GM18951 (cell line): ENCODE measurements around the gene CTNNBIP1.
"Not testable (repeated sequence)": the region's sequence is repeated elsewhere in the genome, so short reads cannot be mapped to it uniquely, and the experiment has no call there.

Experiments
- POLR2A ChIP-seq: IDR thresholded peaks from 4 replicates; pipeline ENCODE4 v1.6.1; 2011; ENCODE audit warnings: mild to moderate bottlenecking; ENCODE audit not compliant: insufficient read length, insufficient read depth; ENCODE audit errors: extremely low read depth
- in situ Hi-C: fragments of 300-500 bp; cut with MboI; formaldehyde crosslinking; loops from one replicate; pipeline ENCODE4 v1.12.0; 2022; ENCODE audit warnings: low sequenced_read_pairs, mixed read lengths, inconsistent platforms; ENCODE audit not compliant: unreplicated experiment

CTNNBIP1 gene

GRCh38 chr1:9807541-9807940, 102.5 kb downstream of the CTNNBIP1 start:
- no peak for TF ChIP-seq POLR2A
- in situ Hi-C loops: no loop called here

- in situ Hi-C loops: not testable (repeated sequence)
Observed at GRCh38 chr1:9805972-9806371, 104.1 kb downstream of the CTNNBIP1 start.

DNA sequence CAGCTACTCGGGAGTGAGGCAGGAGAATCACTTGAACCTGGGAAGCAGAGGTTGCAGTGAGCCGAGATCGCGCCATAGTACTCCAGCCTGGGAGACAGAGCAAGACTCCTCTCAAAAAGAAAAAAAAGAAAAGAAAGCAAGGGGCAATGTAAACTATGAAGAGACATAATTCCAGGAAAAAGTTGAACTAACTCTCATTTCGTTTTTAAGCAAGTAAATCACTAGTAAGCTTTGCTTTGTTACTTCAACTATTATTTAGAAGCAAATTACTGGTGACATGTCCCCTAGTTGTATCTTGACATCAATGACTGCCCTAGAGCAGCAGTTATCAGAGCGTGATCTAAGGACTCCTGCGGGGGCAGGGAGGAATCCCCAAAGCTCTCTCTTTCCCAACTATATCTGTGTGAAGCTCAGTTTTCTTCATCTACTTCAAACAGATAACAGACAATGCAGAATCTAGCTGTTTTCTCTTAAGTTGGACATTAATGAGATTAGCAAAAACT, 105.0 kb downstream of the CTNNBIP1 start:
- in situ Hi-C loops: no loop called here
- TF ChIP-seq POLR2A: no peak

DNA sequence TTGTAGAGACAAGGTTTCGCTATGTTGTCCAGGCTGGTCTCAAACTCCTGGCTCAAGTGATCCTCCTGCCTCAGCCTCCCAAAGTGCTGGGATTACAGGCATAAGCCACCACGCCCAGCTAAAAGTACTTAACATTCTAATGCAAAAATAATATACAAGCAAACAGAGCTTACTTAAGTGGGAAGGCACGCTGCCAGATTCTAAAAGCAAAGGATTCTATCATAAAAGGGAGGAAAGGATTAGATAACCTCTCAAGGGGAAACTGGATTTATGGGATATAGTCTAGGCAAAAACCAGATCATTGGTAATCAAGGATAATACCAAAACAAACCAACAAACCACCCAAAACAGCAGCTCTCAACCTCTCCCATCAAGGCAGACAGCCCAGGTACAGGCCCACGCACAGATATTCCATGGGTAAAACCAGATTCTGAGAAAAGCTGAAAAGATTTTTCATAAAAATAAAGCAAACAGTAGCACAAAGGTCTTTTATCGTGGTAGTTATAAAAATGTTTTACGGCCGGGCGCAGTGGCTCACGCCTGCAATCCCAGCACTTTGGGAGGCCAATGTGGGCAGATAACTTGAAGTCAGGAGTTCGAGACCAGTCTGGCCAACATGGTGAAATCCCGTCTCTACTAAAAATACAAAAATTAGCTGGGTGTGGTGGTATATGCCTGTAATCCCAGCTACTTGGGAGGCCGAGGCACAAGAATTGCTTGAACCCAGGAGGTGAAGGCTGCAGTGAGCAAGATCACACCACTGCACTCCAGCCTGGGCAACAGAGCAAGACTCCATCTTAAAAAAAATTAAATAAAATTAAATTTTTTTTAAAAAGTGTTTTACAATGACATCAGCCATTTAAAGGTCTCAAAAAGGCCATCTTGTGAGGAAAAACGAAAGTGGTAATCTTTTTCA, 106.8 kb downstream of the CTNNBIP1 start:
- in situ Hi-C loops: not testable (repeated sequence)

- no peak for TF ChIP-seq POLR2A
- in situ Hi-C loops: no loop called here
Observed at GRCh38 chr1:9801909-9802308, 108.2 kb downstream of the CTNNBIP1 start.
